A172 (cell line): ENCODE results near the gene SKP2. TPM values are rescaled to one million over a fixed set of nuclear protein-coding genes. Genes with fewer than 3 reads are reported as not detected.
"Not testable (repeated sequence)": the region's sequence is repeated elsewhere in the genome, so short reads cannot be mapped to it uniquely, and the experiment has no call there.

Experiments
- DNase-seq: peaks from one replicate; pipeline ENCODE4 v3.0.0-alpha.2; 2015; ENCODE audit warnings: low spot score
- total RNA-seq: library from RNA; depleted of rRNA; stranded (reverse); fragments of >200 nt; shearing (Covaris generic); gene quantifications from 2 replicates; pipeline ENCODE4 v1.2.3, GENCODE V29; 2014; rRNA removed

Gene SKP2
- 52.8 and 68.9 TPM in 2 replicates for total RNA-seq

- peak; percentile 97 for DNase-seq
Measured at GRCh38 chr5:36151434-36152323, at the start of gene SKP2, which contains the start of gene LMBRD2. SKP2 (plus strand) TSS chr5:36152111; CDS start chr5:36152263, 152 bp downstream. LMBRD2 (minus strand) TSS chr5:36151887; CDS start chr5:36143349, 8,538 bp downstream.

DNA sequence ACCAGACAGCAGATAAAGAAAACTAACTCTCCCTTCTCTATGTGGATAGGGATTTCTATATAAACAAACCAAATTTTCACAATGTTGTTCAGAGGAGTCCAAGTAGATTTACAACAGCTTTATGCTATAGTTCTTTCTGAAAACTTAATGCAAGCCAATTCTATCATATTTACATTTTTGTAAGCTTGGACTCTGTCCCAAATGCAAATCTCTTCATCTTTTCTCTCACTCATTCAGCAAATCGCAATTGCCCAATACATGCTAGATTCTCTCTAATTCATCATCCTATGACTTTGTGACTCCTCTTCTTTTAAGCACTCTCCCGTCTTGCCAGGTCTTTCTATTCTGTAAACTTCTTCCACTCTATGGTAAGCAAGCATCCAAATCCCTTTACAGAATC is 46.1 kb upstream of the SKP2 start:
- no peak for DNase-seq

- no peak for DNase-seq
Measured at GRCh38 chr5:36108758-36109460, 43.0 kb upstream of the SKP2 start.

DNA sequence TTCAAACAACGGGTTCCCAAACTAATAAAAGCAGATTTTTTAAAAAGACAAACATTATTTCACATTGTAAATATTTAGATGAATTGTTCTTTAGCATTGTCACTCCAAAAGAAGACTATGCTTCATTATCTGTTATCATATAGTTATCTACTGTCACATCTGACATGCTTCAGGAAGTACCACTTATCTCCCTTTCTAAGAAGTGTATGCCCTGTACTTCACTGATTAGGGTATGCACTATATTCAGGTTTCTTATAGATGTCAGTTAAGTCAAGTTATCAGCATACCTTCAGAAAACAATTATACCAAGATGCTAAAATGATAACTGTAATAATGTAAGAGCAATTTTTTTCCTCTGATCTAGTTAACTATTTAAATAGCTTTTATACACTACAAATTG is 40.7 kb upstream of the SKP2 start:
- DNase-seq, result no peak

DNA sequence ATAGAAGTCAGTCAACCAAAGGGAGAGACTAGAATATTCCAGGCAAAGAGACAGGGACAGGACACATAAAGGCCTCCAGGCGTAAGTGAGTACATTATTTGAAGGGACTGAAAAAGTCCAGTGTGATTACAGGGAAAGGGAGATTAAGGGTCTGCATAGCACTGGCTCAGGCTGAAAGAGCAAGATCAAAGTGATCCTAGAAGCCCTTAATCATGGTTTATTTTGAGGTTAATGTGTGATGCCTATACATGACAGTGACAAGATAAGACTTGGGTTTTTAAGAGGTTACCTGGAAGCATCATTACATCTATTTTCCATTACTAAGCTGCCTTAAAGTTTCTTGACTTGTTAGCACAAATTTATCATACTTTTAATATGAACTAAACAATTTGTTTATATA is 26.0 kb upstream of the SKP2 start:
- no peak for DNase-seq

DNA sequence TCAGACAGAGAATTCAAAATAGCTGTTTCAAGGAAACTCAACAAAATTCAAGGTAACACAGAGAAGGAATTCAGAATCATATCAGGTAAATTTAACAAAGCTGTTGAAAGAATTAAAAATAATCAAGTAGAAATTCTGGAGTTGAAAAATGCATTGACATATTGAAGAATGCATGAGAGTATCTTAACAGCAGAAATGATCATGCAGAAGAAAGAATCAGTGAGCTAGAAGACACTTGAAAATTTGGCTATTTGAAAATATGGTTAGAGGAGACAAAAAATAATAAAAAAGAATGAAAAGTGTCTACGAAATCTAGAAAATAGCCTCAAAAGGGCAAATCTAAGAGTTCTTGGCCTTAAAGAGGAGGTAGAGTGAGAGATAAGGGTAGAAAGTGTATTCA is 23.1 kb upstream of the SKP2 start:
- no peak for DNase-seq

GRCh38 chr5:36129666-36130065 is 22.2 kb upstream of the SKP2 start:
- DNase-seq, result not testable (repeated sequence)

DNA sequence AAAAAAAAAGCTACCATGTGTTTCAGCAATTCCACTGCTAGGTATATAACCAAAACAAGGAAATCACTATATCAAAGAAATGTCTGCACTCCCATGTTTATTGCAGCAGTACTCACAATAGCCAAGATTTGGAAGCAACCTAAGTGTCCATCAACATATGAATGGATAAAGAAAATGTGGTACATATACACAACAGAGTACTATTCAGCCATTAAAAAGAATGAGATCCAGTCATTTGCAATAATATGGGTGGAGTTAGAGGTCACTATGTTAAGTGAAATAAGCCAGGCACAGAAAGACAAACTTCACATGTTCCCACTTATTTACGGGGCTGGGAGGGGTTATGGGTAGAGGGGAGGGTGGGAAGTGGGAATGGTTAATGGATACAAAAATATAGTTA is 18.9 kb upstream of the SKP2 start:
- not testable (repeated sequence) for DNase-seq

- no peak for DNase-seq
Measured at GRCh38 chr5:36135988-36136387, 15.9 kb upstream of the SKP2 start.

- DNase-seq, result no peak
Measured at GRCh38 chr5:36136581-36136980, 15.3 kb upstream of the SKP2 start.

- DNase-seq, result no peak
Measured at GRCh38 chr5:36138900-36139683, 12.8 kb upstream of the SKP2 start.

DNA sequence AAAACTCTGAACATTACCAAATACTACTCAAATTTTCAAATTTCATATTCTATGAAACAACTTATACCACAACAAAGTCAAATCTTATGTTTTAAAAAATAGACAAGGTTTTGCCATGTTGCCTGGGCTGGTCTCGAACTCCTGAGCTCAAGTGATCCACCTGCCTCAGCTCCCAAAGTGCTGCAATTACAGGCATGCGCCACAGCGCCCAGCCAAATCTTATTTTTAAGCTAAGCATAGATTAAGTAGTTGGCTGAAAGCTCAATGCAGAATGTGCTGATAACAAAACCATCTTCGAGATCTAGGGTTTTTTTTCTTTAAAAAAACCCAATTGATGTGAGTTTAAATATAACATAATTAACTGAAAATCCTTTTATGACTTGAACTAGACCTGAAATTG is 6.6 kb upstream of the SKP2 start:
- no peak for DNase-seq

GRCh38 chr5:36146390-36146789 is 5.5 kb upstream of the SKP2 start:
- DNase-seq, result no peak

DNA sequence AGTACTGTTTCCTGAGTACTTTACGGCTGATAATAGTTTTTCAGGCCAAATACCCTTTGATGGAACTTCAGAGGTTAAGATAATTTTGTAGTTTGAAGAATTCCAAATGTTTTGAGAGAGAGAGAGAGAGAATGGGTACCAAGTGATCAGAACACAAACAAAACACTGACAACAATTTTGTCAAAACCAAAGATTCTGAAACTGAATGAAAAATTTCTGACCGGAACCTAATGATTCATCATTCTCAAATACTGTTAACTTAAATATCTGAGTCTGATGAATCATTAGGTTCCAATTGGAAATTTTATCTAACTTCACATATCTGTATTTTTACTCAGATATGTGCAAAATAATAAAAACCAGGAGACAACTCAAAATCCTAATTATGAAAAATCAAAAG is 4.2 kb upstream of the SKP2 start:
- DNase-seq, result no peak

DNA sequence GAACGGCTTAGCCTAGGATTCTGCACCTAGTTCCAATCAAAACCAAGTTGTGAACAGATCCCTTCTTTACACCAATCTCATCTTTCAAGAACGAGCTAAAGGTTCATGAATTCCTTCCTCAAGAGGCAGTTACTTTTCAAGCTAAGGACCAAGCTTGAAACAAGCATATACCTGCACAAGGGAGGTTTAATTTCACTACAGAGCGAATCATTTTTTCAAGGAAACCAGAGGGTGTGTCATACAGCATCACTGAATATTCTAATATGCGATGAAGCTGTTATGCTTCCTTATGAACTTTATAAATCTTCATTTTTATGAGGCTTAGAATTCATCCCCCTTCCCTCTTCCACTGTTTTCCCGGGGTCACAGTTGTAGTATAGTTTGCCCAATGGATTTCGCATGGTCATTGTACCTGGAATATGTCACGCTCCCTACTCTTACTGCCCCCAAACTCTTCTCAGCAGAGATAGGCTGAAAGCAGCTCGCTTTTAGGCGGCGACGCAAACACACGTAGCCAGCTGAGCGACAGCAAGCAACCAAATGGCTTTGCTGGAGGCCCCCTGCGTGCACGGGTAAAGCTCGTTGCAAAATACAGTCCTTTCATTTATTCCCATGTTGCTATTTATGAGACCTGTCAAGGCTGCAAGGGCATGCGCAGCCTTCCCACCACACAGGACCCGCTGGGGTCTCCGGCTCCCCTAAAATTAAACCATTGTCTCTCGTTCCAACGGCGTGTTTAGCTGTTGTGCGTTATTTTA is 1.1 kb upstream of the SKP2 start:
- peak; percentile 46 for DNase-seq

DNA sequence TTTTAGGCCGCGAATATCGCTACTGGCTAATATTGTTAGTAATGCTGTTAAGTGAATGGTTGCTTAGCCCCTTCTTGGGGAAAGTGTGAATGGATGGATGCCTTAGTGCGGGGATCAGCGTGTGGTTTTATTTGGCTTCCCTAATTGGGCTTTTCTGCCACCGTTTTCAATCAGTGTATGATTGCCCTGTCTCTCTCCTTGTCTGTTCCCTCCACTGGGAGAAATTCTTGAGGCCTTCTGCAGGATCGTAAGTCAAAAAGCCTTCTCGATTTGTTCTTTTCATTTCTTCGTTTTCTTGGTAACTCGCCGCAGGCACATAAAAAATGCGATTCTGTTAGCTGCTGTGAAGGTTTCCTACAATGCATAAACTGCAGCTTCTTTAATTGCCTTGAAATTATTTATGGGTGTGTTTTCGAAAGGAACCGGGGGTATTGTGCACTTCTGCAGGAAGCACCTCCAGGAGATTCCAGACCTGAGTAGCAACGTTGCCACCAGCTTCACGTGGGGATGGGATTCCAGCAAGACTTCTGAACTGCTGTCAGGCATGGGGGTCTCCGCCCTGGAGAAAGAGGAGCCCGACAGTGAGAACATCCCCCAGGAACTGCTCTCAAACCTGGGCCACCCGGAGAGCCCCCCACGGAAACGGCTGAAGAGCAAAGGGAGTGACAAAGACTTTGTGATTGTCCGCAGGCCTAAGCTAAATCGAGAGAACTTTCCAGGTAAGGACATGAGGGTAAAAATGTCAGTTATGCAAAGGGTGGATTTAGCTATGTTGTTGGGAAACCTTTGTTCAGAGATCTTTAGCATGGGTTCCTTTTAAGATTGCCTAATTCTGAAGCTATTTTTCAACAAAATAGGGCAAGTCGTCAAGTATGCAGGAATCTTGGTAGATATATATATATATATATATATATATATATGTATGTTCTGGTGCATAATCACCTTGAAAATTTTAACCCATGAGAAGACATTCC is 700 bp downstream of the SKP2 start:
- DNase-seq, result peak; percentile 11

DNA sequence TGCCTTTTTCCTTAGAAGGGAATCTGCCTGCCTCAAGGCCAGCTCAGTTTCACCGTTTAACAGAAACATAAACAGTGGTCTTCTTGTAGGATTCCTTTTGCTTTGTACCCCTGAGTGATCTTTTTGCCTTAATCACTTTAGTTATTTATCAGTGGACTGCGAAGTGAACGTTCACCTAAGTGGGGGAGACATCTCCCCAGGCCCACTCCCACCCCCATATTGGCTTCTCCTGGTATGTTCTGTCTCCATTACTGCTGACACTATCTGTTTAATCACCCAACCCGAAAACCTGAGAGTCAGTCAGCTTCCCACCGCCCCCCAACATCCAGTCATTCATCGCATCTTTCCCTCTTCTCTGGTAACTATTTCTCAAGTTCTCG is 1.4 kb downstream of the SKP2 start:
- no peak for DNase-seq

- no peak for DNase-seq
Measured at GRCh38 chr5:36153726-36154125, 1.8 kb downstream of the SKP2 start.

GRCh38 chr5:36155291-36155690 is 3.4 kb downstream of the SKP2 start:
- no peak for DNase-seq

- peak; percentile 74 for DNase-seq
Measured at GRCh38 chr5:36156121-36156601, 4.2 kb downstream of the SKP2 start.
